CD8-positive, alpha-beta memory T cell (primary cell): ENCODE results near the gene RIGI. TPM values are rescaled to one million over a fixed set of nuclear protein-coding genes. Genes with fewer than 3 reads are reported as not detected.
A peak's percentile ranks its signal among the peaks of the same experiment; 100 is the strongest.

Source experiments
- CTCF ChIA-PET: fragments of 350-600 bp; sonication (Branson Sonifier 250); formaldehyde crosslinking; loops from one replicate; lab custom pipeline; 2021; ENCODE audit warnings: antibody characterized with exemption; lab: Charles Lee
- POLR2A ChIA-PET: fragments of 350-600 bp; sonication (Branson Sonifier 250); formaldehyde crosslinking; loops from one replicate; lab custom pipeline; 2021; ENCODE audit warnings: antibody characterized with exemption; lab: Charles Lee
- DNase-seq, 5 donors: peaks; one replicate each; pipeline versions ENCODE4 v3.0.0 to v3.0.0-alpha.2; 2020 to 2022; ENCODE audit warnings: mixed read lengths in 1 of 5
- H3K27ac ChIP-seq: one replicate; pipeline ENCODE4 v1.7.0; 2013; ENCODE audit warnings: low read depth, mild to moderate bottlenecking, low read length, moderate library complexity
- H3K27me3 ChIP-seq: 2 replicates; pipeline ENCODE4 v1.7.0; 2013; ENCODE audit warnings: low read length, mild to moderate bottlenecking; ENCODE audit not compliant: insufficient read depth, poor library complexity, severe bottlenecking
- H3K36me3 ChIP-seq: 2 replicates; pipeline ENCODE4 v1.7.0; 2013; ENCODE audit warnings: mild to moderate bottlenecking, low read length, moderate library complexity; ENCODE audit not compliant: insufficient read depth
- H3K4me1 ChIP-seq: 2 replicates; pipeline ENCODE4 v1.7.0; 2013; ENCODE audit warnings: mild to moderate bottlenecking, low read length, moderate library complexity; ENCODE audit not compliant: insufficient read depth
- H3K4me3 ChIP-seq: 2 replicates; pipeline ENCODE4 v1.7.0; 2013; ENCODE audit warnings: mild to moderate bottlenecking, low read length
- H3K9me3 ChIP-seq: 2 replicates; pipeline ENCODE4 v1.7.0; 2013; ENCODE audit warnings: mild to moderate bottlenecking, low read length
- H3K27ac Mint-ChIP-seq, 8 donors: one replicate each; pipeline ENCODE4 v1.8.0; 2020 to 2021; ENCODE audit warnings: mixed read lengths in 8 of 8, mild to moderate bottlenecking in 6 of 8, inconsistent platforms in 3 of 8, moderate library complexity in 3 of 8
- H3K27me3 Mint-ChIP-seq, 2 donors: one replicate each; pipeline ENCODE4 v1.8.0; 2020 to 2021; ENCODE audit warnings: mixed read lengths in 2 of 2, mild to moderate bottlenecking in 1 of 2, moderate library complexity in 1 of 2
- H3K36me3 Mint-ChIP-seq, 3 donors: one replicate each; pipeline ENCODE4 v1.8.0; 2020 to 2021; ENCODE audit warnings: mixed read lengths in 3 of 3, inconsistent platforms in 1 of 3, mild to moderate bottlenecking in 1 of 3
- H3K4me1 Mint-ChIP-seq, 3 donors: one replicate each; pipeline ENCODE4 v1.8.0; 2020 to 2021; ENCODE audit warnings: mixed read lengths in 3 of 3, inconsistent platforms in 1 of 3, mild to moderate bottlenecking in 1 of 3
- H3K4me3 Mint-ChIP-seq, 7 donors: one replicate each; pipeline ENCODE4 v1.8.0; 2020 to 2021; ENCODE audit warnings: mixed read lengths in 7 of 7, mild to moderate bottlenecking in 6 of 7, moderate library complexity in 4 of 7, inconsistent platforms in 2 of 7
- H3K9me3 Mint-ChIP-seq, 5 donors: one replicate each; pipeline ENCODE4 v1.8.0; 2020 to 2022; ENCODE audit warnings: mixed read lengths in 5 of 5, mild to moderate bottlenecking in 3 of 5, moderate library complexity in 2 of 5, inconsistent platforms in 1 of 5
- polyA plus RNA-seq: library from polyadenylated mRNA; unstranded; fragments of 300-500 nt; fragmentation: Illumina TruSeq; gene quantifications from one replicate; pipeline ENCODE4 v1.2.3, GENCODE V29; 2021
- total RNA-seq, 2 experiments: library from RNA; stranded (reverse); gene quantifications; one replicate each; pipeline ENCODE4 v1.2.3, GENCODE V29; 2021

Gene RIGI
- total and polyA plus RNA-seq, 3 experiments from 2014 or later = 5.9 to 20.0 (median 6.5) TPM

DNA sequence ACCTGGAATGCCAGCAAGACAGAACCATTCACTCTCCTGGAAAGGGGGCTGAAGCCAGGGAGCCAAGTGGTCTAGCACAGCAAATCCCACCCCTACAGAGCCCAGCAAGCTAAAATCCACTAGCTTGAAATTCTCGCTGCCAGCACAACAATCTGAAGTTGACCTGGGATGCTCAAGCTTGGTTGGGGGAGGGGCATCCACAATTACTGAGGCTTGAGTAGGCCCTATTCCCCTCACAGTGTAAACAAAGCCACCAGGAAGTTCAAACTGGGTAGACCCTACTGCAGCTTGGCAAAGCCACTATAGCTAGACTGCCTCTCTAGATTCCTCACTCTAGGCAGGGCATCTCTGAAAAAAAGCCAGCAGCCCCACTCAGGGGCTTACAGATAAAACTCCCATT is 17.3 kb downstream of the RIGI start:
- Histone ChIP-seq H3K4me3 (no peak overlapping the region), H3K9me3 (no peaks in the 10 kb centered on the region), H3K27me3 (no peaks in the 10 kb centered on the region), H3K36me3 (no peaks in the 10 kb centered on the region), H3K4me1 (no peaks in the 10 kb centered on the region), H3K27ac (no peak overlapping the region)
- Mint-ChIP-seq H3K36me3 (peaks cover 3 to 13% (median 5%) of the 10 kb centered on the region in 3 donors), H3K4me1 (peaks cover 49 to 71% (median 52%) of the 10 kb centered on the region in 3 donors), H3K4me3 (no peak overlapping the region), H3K9me3 (peaks cover 0 to 4% (median 0%) of the 10 kb centered on the region in 5 donors), H3K27ac (peak overlapping the region in 3 of 8 donors; percentile 15 to 89 (median 43)), H3K27me3 (no peaks in the 10 kb centered on the region)
- DNase-seq = no peak
- ChIA-PET POLR2A (interaction anchor here (0.6 kb wide), 1 partner anchor 1145 kb away, joined by 3 read pairs; no protein-coding TSS in a partner anchor), CTCF (interaction anchor here (1.2 to 1.7 kb wide), 3 partner anchors 11 to 130 kb away, joined by 3 to 6 read pairs (median 5); partner anchors contain the start of gene RIGI)

DNA sequence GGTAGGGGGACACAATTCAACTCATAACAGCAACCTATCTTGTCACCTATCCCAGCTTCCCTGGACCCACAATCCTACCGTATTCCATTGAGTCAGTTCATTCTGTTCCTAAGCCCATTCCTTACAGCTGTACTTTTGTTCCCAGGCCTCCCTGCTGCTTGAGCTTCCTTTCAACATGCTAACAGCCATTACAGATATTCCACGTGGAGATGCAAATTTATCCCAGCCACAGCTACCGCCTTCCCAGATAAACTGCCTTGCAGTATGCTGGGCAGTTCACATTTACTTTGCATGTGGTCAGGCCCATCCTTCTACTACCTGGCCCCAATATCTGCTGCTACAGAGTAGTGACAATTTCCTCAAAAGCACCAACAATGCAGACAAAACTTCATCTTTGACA is 23.0 kb downstream of the RIGI start:
- H3K4me3 ChIP-seq = no peak overlapping the region
- POLR2A ChIA-PET = no interaction called here
- no peak for DNase-seq
- Mint-ChIP-seq H3K27ac (peak overlapping the region in 3 of 8 donors; percentile 13 to 53 (median 48)), H3K9me3 (no peaks in the 10 kb centered on the region), H3K4me3 (no peak overlapping the region), H3K4me1 (peaks cover 16 to 39% (median 21%) of the 10 kb centered on the region in 3 donors), H3K27me3 (no peaks in the 10 kb centered on the region), H3K36me3 (peaks cover 0 to 50% (median 15%) of the 10 kb centered on the region in 3 donors)
- no peaks in the 10 kb centered on the region for H3K4me1 ChIP-seq
- H3K36me3 ChIP-seq = no peaks in the 10 kb centered on the region
- no peaks in the 10 kb centered on the region for H3K27me3 ChIP-seq
- no peak overlapping the region for H3K27ac ChIP-seq
- no peaks in the 10 kb centered on the region for H3K9me3 ChIP-seq
- CTCF ChIA-PET = interaction anchor here (0.9 to 1.4 kb wide), 2 partner anchors 17 to 23 kb away, joined by 3 read pairs; partner anchors contain the start of gene RIGI

DNA sequence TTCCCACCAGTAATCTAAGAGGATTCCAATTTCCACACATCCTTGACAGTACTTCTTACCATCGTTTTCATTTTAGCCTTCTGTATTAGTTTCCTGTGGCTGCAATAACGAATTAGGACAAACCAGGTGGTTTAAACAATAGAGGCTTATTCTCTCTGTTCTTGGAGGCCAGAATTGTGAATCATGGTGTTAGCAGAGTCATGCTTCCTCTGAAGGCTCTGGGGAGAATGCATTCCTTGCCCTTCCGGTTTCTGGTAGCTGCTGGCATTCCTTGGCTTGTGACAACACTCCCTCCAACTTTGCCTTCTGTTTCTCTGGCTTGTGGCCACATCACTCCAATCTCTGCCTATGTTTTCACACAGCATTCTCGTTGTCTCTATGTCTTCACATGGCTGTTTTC is 23.5 kb downstream of the RIGI start:
- POLR2A ChIA-PET = no interaction called here
- peaks cover 0 to 55% (median 15%) of the 10 kb centered on the region in 3 donors for H3K36me3 Mint-ChIP-seq
- H3K4me1 ChIP-seq = no peaks in the 10 kb centered on the region
- H3K36me3 ChIP-seq = no peaks in the 10 kb centered on the region
- no peaks in the 10 kb centered on the region for H3K9me3 ChIP-seq
- H3K27me3 ChIP-seq = no peaks in the 10 kb centered on the region
- H3K4me1 Mint-ChIP-seq = peaks cover 12 to 34% (median 21%) of the 10 kb centered on the region in 3 donors
- no peaks in the 10 kb centered on the region for H3K9me3 Mint-ChIP-seq
- CTCF ChIA-PET = interaction anchor here (0.9 to 1.4 kb wide), 2 partner anchors 17 to 24 kb away, joined by 3 read pairs; partner anchors contain the start of gene RIGI
- peak overlapping the region in 3 of 8 donors; percentile 48 to 67 (median 48) for H3K27ac Mint-ChIP-seq
- H3K27ac ChIP-seq = no peak overlapping the region
- H3K4me3 ChIP-seq = no peak overlapping the region
- DNase-seq = no peak
- H3K4me3 Mint-ChIP-seq = peak overlapping the region in 1 of 7 donors; percentile 7
- no peaks in the 10 kb centered on the region for H3K27me3 Mint-ChIP-seq

DNA sequence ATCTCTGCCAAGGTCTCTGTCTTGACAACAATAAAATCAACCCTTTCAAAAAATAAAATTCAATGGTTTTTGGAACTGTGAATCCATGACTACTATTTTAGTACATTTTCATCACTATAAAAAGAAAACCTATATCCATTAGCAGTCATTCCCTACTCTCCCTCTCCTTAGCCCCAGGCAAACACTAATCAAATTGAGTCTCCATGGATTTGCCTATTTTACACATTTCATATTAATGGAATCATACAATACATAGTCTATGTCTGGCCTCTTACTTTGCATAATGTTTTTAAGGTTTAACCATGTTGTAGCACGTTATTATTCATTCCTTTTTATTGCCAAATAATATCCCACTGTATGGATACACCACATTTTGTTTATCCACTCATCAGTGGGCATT is 24.1 kb downstream of the RIGI start:
- POLR2A ChIA-PET = no interaction called here
- H3K4me1 Mint-ChIP-seq = peaks cover 12 to 34% (median 21%) of the 10 kb centered on the region in 3 donors

DNA sequence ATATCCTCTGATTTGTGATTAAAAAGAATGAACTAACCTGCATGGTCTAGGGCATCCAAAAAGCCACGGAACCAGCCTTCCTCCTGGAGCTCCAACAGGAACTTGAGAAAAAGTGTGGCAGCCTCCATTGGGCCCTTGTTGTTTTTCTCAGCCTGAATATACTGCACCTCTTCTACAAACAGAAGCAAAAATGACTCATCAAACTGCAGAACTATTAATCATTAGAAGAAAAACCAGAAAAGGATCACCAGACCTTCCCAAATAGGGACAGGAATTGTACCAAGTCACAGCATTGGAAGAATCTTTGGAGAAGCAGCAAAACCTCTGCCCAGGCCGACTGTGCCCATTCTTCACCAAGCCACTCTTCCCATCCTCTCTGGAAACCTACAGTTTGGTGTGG is 25.2 kb downstream of the RIGI start:
- Histone ChIP-seq H3K36me3 (no peaks in the 10 kb centered on the region), H3K27ac (no peak overlapping the region), H3K4me1 (no peaks in the 10 kb centered on the region), H3K4me3 (no peak overlapping the region), H3K9me3 (no peaks in the 10 kb centered on the region), H3K27me3 (no peaks in the 10 kb centered on the region)
- Mint-ChIP-seq H3K4me3 (no peak overlapping the region), H3K4me1 (peaks cover 12 to 27% (median 16%) of the 10 kb centered on the region in 3 donors), H3K9me3 (no peaks in the 10 kb centered on the region), H3K36me3 (peaks cover 0 to 66% (median 24%) of the 10 kb centered on the region in 3 donors), H3K27me3 (no peaks in the 10 kb centered on the region), H3K27ac (peak overlapping the region in 1 of 8 donors; percentile 71)
- no peak for DNase-seq
- ChIA-PET CTCF (no interaction called here), POLR2A (no interaction called here)

More for the DNA sequence above, 24.1 kb downstream of the RIGI start:
- no peaks in the 10 kb centered on the region for H3K36me3 ChIP-seq
- H3K4me1 ChIP-seq = no peaks in the 10 kb centered on the region
- CTCF ChIA-PET = no interaction called here
- Mint-ChIP-seq H3K27ac (peak overlapping the region in 2 of 8 donors; percentile 10 to 23), H3K9me3 (no peaks in the 10 kb centered on the region), H3K27me3 (no peaks in the 10 kb centered on the region), H3K36me3 (peaks cover 0 to 58% (median 15%) of the 10 kb centered on the region in 3 donors), H3K4me3 (no peak overlapping the region)
- no peaks in the 10 kb centered on the region for H3K9me3 ChIP-seq
- H3K4me3 ChIP-seq = no peak overlapping the region
- DNase-seq = no peak
- H3K27me3 ChIP-seq = no peaks in the 10 kb centered on the region
- H3K27ac ChIP-seq = no peak overlapping the region

DNA sequence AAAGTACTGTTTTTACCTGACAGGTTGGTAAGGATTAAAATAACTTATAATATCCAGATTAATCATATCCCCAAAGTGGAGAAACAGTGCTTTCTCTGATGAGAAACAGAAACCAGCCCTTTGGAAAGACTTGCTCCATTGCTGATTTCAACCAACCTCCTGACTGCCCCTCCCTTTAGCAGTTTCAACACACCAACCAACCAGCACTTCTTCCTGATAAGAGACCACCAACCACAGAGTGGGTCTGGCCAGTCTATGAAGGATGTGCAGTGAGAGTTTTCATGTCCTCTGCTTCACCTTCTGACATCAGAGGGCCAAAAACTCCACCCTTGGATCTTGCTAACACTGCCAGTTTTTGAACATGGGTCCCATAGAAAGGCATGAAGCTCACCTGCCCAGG is 28.1 kb downstream of the RIGI start:
- no peak for DNase-seq
- Histone ChIP-seq H3K36me3 (peaks cover 6% of the 10 kb centered on the region), H3K4me1 (no peaks in the 10 kb centered on the region), H3K9me3 (no peaks in the 10 kb centered on the region), H3K27ac (no peak overlapping the region), H3K4me3 (no peak overlapping the region), H3K27me3 (no peaks in the 10 kb centered on the region)
- H3K36me3 Mint-ChIP-seq = peaks cover 0 to 71% (median 26%) of the 10 kb centered on the region in 3 donors
- no peaks in the 10 kb centered on the region for H3K27me3 Mint-ChIP-seq
- H3K4me1 Mint-ChIP-seq = peaks cover 12 to 15% (median 14%) of the 10 kb centered on the region in 3 donors
- ChIA-PET CTCF (interaction anchor here (1.2 kb wide), 1 partner anchor 10 kb away, joined by 3 read pairs; no protein-coding TSS in a partner anchor), POLR2A (interaction anchor here (0.5 kb wide), 1 partner anchor 101 kb away, joined by 3 read pairs; no protein-coding TSS in a partner anchor)
- H3K27ac Mint-ChIP-seq = peak overlapping the region in 2 of 8 donors; percentile 66 to 88
- no peak overlapping the region for H3K4me3 Mint-ChIP-seq
- no peaks in the 10 kb centered on the region for H3K9me3 Mint-ChIP-seq

DNA sequence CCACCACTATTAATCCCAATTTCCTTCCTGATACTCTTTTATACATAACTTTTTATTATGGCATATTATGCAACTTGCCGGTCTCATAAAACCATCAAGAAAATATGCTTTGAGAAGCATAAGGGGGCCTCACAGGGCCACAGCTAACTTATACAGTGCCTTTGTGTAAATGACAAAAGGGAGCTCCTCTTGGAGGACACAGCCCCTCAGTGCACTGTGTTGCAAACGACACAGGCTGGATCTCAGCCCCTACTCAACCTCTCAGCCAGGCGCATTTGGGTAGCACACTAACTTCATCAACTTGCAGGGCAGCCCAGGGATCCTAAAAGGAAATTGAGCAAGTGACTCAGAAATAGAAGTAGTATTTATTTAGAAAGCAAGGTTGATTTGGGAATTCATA is 35.4 kb downstream of the RIGI start:
- POLR2A ChIA-PET = no interaction called here
- no peaks in the 10 kb centered on the region for H3K9me3 Mint-ChIP-seq
- no peak overlapping the region for H3K27ac ChIP-seq
- no peaks in the 10 kb centered on the region for H3K4me1 ChIP-seq
- no peaks in the 10 kb centered on the region for H3K27me3 Mint-ChIP-seq
- no peak overlapping the region for H3K4me3 ChIP-seq
- no peak overlapping the region for H3K4me3 Mint-ChIP-seq
- H3K36me3 Mint-ChIP-seq = peaks cover 12 to 77% (median 26%) of the 10 kb centered on the region in 3 donors
- no peaks in the 10 kb centered on the region for H3K27me3 ChIP-seq
- H3K36me3 ChIP-seq = peaks cover 43% of the 10 kb centered on the region
- DNase-seq = no peak
- H3K9me3 ChIP-seq = no peaks in the 10 kb centered on the region
- H3K27ac Mint-ChIP-seq = peak overlapping the region in 3 of 8 donors; percentile 58 to 68 (median 64)
- peaks cover 0 to 1% (median 0%) of the 10 kb centered on the region in 3 donors for H3K4me1 Mint-ChIP-seq
- CTCF ChIA-PET = no interaction called here

DNA sequence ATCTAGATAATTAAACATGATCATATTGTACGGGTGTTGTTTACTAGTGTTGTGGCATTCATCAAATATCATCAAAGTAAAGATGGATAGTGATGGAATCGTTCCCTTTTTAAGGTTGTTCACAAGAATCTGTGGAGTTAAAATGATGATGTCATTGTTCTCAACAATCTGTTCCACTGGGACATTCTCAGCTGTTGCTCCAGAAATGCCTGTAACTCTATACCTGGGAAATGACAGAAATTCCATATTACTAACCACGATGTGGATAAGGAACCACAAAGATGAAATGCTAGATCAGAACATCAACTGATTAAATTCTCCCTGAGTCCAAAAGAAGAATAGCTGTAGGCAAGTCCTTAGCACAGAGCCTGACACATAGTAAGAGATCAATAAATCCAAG is 38.0 kb downstream of the RIGI start:
- no peak overlapping the region for H3K27ac ChIP-seq
- peak overlapping the region in 1 of 8 donors; percentile 73 for H3K27ac Mint-ChIP-seq
- H3K9me3 ChIP-seq = no peaks in the 10 kb centered on the region
- H3K4me3 Mint-ChIP-seq = no peak overlapping the region
- POLR2A ChIA-PET = no interaction called here
- peaks cover 52% of the 10 kb centered on the region for H3K36me3 ChIP-seq
- no peak overlapping the region for H3K4me3 ChIP-seq
- H3K9me3 Mint-ChIP-seq = no peaks in the 10 kb centered on the region
- H3K36me3 Mint-ChIP-seq = peaks cover 12 to 90% (median 38%) of the 10 kb centered on the region in 3 donors
- CTCF ChIA-PET = interaction anchor here (0.9 to 1.1 kb wide), 2 partner anchors 63 to 74 kb away, joined by 3 read pairs; no protein-coding TSS in a partner anchor
- no peaks in the 10 kb centered on the region for H3K27me3 Mint-ChIP-seq
- no peak for DNase-seq
- H3K4me1 Mint-ChIP-seq = peaks cover 0 to 4% (median 0%) of the 10 kb centered on the region in 3 donors
- no peaks in the 10 kb centered on the region for H3K27me3 ChIP-seq
- H3K4me1 ChIP-seq = no peaks in the 10 kb centered on the region
